NT2/D1 (cell line): Measurements from ENCODE around the gene SDS.

Experiments used
- DNase-seq: peaks from one replicate; pipeline ENCODE4 v3.0.0-alpha.2; 2011; ENCODE audit warnings: low read depth, low spot score
- H3K27me3 ChIP-seq: 2 replicates; pipeline ENCODE4 v1.6.0; 2011; ENCODE audit warnings: mild to moderate bottlenecking; ENCODE audit not compliant: insufficient read length, insufficient read depth
- H3K36me3 ChIP-seq: 2 replicates; pipeline ENCODE4 v1.6.1; 2011; ENCODE audit warnings: mild to moderate bottlenecking, low read length, mixed read lengths; ENCODE audit not compliant: insufficient read depth, insufficient read length
- H3K4me1 ChIP-seq: 2 replicates; pipeline ENCODE4 v1.5.1; 2011; ENCODE audit not compliant: insufficient read depth, insufficient read length
- H3K4me3 ChIP-seq: 2 replicates; pipeline ENCODE4 v1.5.1; 2011; ENCODE audit warnings: low read depth; ENCODE audit not compliant: insufficient read length
- H3K9ac ChIP-seq: 2 replicates; pipeline ENCODE4 v1.6.0; 2011; ENCODE audit warnings: low read depth; ENCODE audit not compliant: insufficient read length
- H3K9me3 ChIP-seq: 2 replicates; pipeline ENCODE4 v1.5.1; 2011; ENCODE audit warnings: mild to moderate bottlenecking, low read length; ENCODE audit not compliant: insufficient read depth
- SUZ12 ChIP-seq: IDR thresholded peaks from 2 replicates; pipeline ENCODE4 v1.6.1; 2011; ENCODE audit not compliant: insufficient read length, insufficient read depth; ENCODE audit errors: extremely low read depth
- YY1 ChIP-seq: IDR thresholded peaks from 2 replicates; pipeline ENCODE4 v1.6.1; 2011; ENCODE audit not compliant: insufficient read length, insufficient read depth
- ZNF274 ChIP-seq: IDR thresholded peaks from 2 replicates; pipeline ENCODE4 v1.6.1; 2011; ENCODE audit warnings: mild to moderate bottlenecking, low read depth, low read length

The SDS gene

DNA sequence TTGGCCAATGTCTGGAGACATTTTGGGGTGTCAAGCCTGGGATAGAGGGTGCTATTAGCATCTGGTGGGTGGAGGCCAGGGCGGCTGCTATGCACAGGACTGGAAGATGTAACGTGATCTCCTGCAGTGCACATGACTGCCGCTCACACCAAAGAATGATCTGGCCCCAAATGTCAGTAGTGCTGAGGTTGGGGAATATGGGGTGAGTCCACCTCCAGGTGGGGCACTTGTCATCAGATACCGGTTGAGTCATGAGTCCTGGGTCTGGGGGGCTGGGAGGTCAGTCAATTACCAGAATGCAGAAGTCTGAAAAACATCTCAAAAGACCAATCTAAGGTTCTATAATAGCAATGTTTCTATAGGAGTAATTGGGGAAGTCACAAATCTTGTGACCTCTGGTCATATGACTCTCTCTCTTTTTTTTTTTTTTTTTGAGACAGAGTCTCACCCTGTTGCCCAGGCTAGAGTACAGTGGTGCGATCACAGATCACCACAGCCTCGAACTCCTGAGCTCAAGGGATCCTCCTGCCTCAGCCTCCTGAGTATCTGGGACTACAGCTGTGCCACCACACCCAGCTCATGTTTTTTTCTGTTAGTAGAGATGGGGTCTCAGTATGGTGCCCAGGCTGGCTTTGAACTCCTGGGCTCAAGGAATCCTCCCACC lies 12.5 kb upstream of the SDS start:
- H3K4me3 ChIP-seq, result no peak overlapping the region
- H3K4me1 ChIP-seq, result peaks cover 4% of the 10 kb centered on the region
- no peaks in the 10 kb centered on the region for H3K9me3 ChIP-seq
- peak overlapping the region; percentile 18 for H3K9ac ChIP-seq
- TF ChIP-seq SUZ12 (no peak), YY1 (no peak), ZNF274 (no peak)
- no peaks in the 10 kb centered on the region for H3K36me3 ChIP-seq
- H3K27me3 ChIP-seq, result no peaks in the 10 kb centered on the region
- no peak for DNase-seq

DNA sequence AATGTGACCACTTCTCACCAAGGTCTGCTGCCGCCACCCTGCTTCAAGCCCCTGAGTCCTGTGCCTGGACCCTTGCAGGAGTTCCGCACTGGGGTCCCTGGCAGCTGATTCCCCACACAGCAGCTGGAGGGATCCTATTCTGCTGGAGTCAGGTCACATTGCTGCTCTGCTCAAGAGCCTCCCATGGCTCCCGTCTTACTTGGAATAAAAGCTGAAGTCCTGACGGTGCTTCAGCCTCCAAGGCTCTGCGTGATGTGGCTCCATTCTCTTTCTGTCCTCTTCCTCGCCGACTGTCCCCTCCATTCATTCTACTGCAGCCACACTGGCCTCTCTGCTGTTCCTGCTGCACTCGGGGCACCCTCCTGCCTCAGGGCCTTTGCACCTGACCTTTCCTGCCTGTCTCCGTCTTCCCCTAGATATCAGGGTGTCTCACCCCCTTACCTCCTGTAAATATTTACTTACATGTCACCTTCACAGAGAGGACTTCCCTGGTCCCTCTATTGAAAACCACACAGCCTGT lies 10.9 kb upstream of the SDS start:
- no peaks in the 10 kb centered on the region for H3K36me3 ChIP-seq
- no peak overlapping the region for H3K9ac ChIP-seq
- H3K27me3 ChIP-seq, result no peaks in the 10 kb centered on the region
- H3K9me3 ChIP-seq, result no peaks in the 10 kb centered on the region
- no peak overlapping the region for H3K4me3 ChIP-seq
- H3K4me1 ChIP-seq, result peaks cover 4% of the 10 kb centered on the region
- no peak for DNase-seq
- TF ChIP-seq ZNF274 (no peak), YY1 (no peak), SUZ12 (no peak)

- no peak for TF ChIP-seq YY1
These were observed 9.8 kb upstream of the SDS start for GRCh38 chr12:113413488-113413939.

GRCh38 chr12:113409462-113410124 lies 5.9 kb upstream of the SDS start:
- H3K36me3 ChIP-seq, result no peaks in the 10 kb centered on the region
- no peak for TF ChIP-seq ZNF274
- TF ChIP-seq YY1, result no peak
- no peak for TF ChIP-seq SUZ12
- no peak for DNase-seq

More at GRCh38 chr12:113413488-113413939, 9.8 kb upstream of the SDS start:
- Histone ChIP-seq H3K9me3 (no peaks in the 10 kb centered on the region), H3K4me3 (no peak overlapping the region), H3K36me3 (no peaks in the 10 kb centered on the region), H3K27me3 (no peaks in the 10 kb centered on the region), H3K9ac (no peak overlapping the region), H3K4me1 (peaks cover 4% of the 10 kb centered on the region)
- DNase-seq, result peak; percentile 16

DNA sequence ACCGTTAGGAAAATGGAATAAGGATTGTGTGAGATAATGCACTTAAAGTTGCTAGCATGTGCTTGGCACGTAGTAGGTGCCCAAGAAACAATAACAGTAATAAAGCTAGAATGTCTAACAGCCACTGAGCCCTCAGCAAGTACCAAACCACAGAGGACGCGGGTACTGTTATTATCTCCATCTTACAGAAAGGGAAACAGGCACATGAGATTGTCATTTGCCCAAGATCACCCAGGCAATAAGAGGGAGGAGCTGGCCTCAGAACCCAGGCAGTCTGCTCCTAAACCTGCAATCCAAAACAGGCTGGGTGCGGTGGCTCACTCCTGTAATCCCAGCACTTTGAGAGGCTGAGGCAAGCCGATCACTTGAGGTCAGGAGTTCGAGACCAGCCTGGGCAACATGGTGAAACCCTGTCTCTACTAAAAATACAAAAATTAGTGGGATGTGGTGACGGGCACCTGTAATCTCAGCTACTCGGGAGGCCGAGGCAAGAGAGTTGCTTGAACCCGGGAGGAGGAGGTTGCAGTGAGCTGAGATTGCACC lies 5.1 kb upstream of the SDS start:
- DNase-seq, result no peak
- Histone ChIP-seq H3K4me1 (no peaks in the 10 kb centered on the region), H3K4me3 (no peak overlapping the region), H3K9me3 (no peaks in the 10 kb centered on the region), H3K36me3 (no peaks in the 10 kb centered on the region), H3K27me3 (no peaks in the 10 kb centered on the region), H3K9ac (no peak overlapping the region)
- TF ChIP-seq YY1 (no peak), SUZ12 (no peak), ZNF274 (no peak)

More at GRCh38 chr12:113409462-113410124, 5.9 kb upstream of the SDS start:
- Histone ChIP-seq H3K27me3 (no peaks in the 10 kb centered on the region), H3K4me3 (no peak overlapping the region), H3K4me1 (no peaks in the 10 kb centered on the region), H3K9ac (no peak overlapping the region), H3K9me3 (no peaks in the 10 kb centered on the region)

DNA sequence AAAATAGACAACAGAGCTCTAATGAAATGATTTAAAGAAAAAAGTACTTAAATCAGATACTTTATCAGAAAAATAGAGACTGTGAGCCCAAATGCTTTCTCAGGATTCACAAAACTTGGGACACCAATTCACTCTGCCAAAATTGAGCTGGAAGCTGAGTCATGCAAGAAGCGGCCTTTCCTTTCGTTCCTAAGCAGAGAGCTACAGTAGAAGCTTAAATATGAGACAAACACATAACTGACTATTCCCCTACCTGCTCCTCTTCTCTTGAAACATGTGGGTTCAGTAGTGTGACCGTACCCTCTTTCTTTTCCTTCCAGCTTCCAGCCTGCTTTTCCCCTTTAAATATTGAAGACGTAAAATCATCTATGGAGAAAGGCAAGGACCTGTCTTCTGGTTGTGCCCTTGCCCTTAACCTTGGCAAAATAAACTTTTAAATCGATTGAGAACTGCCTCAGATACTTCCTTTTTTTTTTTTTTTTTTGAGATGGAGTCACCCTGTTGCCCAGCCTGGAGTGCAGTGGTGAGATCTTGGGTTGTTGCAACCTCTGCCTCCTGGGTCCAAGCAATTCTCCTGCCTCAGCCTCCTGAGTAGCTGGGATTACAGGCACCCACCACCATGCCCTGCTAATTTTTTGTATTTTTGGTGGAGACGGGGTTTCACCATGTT lies 4.4 kb upstream of the SDS start:
- Histone ChIP-seq H3K4me1 (no peaks in the 10 kb centered on the region), H3K4me3 (no peak overlapping the region), H3K36me3 (no peaks in the 10 kb centered on the region), H3K9ac (no peak overlapping the region), H3K9me3 (no peaks in the 10 kb centered on the region), H3K27me3 (no peaks in the 10 kb centered on the region)
- no peak for DNase-seq
- TF ChIP-seq ZNF274, result no peak
- TF ChIP-seq SUZ12, result no peak

GRCh38 chr12:113405694-113406093 lies 2.0 kb upstream of the SDS start:
- TF ChIP-seq ZNF274, result no peak
- Histone ChIP-seq H3K9ac (no peak overlapping the region), H3K9me3 (no peaks in the 10 kb centered on the region), H3K27me3 (no peaks in the 10 kb centered on the region), H3K36me3 (no peaks in the 10 kb centered on the region), H3K4me3 (no peak overlapping the region), H3K4me1 (peaks cover 8% of the 10 kb centered on the region)
- no peak for DNase-seq
